GM10266 (cell line): ENCODE data around the gene PSRC1.
"Not testable (repeated sequence)": the region's sequence is repeated elsewhere in the genome, so short reads cannot be mapped to it uniquely, and the experiment has no call there.

Experiments used
- DNase-seq: peaks from one replicate; pipeline ENCODE4 v3.0.0; 2012; ENCODE audit errors: extremely low spot score
- CTCF ChIP-seq: IDR thresholded peaks from 2 replicates; pipeline ENCODE4 v1.5.1; 2012; ENCODE audit warnings: mild to moderate bottlenecking, low read depth; ENCODE audit not compliant: control insufficient read depth, insufficient read depth; ENCODE audit errors: missing control alignments

PSRC1 gene

GRCh38 chr1:109295712-109296415, 12.9 kb upstream of the PSRC1 start:
- DNase-seq: no peak
- TF ChIP-seq CTCF: no peak

DNA sequence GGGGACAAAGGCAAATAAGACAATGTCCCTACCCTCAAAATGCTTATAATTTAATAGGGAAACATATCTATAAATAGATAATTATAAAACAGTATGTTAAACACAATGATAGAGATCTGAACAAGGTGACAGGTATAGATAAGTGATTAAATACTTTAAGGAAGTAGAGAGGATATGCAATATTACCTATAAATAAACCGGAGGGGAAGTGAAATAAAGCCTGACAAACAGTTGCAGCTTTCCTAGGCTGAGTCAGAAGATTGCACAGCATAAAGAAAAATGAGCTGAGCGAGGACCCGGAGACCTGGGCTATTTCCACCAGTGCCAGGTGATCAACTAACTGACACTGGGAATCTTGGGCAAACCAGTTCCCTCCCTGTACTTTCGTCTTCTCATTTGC, 11.5 kb upstream of the PSRC1 start:
- no peak for DNase-seq

DNA sequence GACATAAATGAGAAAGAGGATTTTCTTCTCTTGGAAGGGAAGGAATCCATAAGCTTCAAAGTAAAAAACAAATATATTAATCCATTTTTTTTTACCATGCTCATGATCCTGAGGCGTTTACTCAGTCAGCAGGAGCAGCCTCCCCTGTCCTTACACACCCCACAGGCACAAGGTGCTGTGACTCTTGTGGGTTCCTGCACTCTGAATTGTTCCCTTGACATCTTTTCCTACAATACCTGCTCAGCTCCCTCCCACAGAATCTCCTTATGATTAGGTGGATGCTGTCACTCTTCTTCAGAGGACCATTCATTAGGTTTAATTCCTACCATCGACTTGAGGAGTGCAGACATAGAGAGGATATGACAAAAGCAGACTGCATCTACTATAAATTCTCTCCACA, 10.1 kb upstream of the PSRC1 start:
- no peak for DNase-seq

More for the DNA sequence above, 11.5 kb upstream of the PSRC1 start:
- TF ChIP-seq CTCF: no peak

DNA sequence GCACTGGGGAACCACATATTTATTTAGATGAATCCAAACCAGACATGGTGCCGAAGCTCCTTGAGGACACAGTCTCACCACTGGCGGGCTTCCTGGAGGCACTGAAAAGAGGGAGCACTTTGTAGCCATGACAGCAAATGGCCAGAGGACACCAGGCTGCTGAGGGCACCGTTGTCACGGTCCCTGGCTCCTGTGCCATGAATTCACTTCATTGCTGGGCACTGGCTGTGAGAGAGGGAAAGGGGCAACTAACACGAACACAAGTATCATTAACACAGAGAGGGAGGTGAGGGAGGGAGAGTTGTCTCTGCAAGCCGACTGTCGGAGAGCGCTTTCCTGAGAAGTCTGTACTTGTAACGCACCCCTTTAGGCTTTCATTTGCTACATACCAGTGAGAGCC, 9.4 kb upstream of the PSRC1 start:
- TF ChIP-seq CTCF: no peak
- no peak for DNase-seq

More for the DNA sequence above, 10.1 kb upstream of the PSRC1 start:
- TF ChIP-seq CTCF: no peak

GRCh38 chr1:109290998-109291397, 8.1 kb upstream of the PSRC1 start:
- TF ChIP-seq CTCF: no peak

DNA sequence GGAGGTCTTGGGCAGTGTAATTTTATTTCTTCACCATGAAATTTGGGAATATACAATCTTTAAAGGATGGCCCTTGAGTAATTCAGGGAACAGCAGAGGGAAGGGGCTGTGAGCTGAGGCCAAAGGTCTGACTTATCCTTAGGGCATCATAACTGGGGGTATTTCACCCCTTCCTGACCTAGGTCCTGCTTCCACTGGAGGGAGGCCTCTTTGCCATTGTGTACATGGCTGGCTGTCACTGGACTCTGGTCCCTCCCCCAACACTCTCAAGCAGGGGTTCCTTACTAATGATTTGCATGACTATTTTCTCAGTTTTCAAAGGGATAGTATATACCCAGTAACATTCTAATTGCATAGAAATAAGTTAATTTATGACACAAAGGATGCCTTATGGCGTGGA, 7.2 kb upstream of the PSRC1 start:
- no peak for DNase-seq
- no peak for TF ChIP-seq CTCF

More at GRCh38 chr1:109290998-109291397, 8.1 kb upstream of the PSRC1 start:
- DNase-seq: no peak

DNA sequence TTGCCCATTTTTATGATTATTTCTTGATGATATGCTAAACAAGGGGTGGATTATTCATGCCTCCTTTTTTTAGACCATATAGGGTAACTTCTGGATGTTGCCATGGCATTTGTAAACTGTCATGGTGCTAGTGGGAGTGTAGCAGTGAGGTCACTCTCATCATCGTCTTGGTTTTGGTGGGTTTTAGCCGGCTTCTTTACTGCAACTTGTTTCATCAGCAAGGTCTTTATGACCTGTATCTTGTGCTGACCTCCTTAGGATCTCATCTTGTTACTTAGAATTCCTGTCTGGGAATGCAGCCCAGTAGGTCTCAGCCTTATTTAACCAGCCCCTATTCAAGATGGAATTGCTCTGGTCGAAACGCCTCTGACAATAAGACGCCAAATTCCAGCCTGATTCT, 3.8 kb upstream of the PSRC1 start:
- DNase-seq: not testable (repeated sequence)
